DOHH2 (cell line): ENCODE data around the gene NSUN5.

ENCODE experiments used
- EZH2phosphoT487 ChIP-seq: fragments of 200-600 bp; sonication (generic); IDR thresholded peaks from 2 replicates; pipeline ENCODE4 v1.6.1; 2017; ENCODE audit warnings: borderline replicate concordance, mild to moderate bottlenecking, antibody characterized with exemption, low read length, moderate library complexity, mixed read lengths
- TF ChIP-seq, protein P1 (sequence below): fragments of 200-600 bp; sonication (generic); IDR thresholded peaks from one replicate; pipeline ENCODE4 v1.5.1; 2014; ENCODE audit warnings: antibody characterized with exemption, mild to moderate bottlenecking, low read depth, low read length; ENCODE audit not compliant: poor library complexity, severe bottlenecking

DNA sequence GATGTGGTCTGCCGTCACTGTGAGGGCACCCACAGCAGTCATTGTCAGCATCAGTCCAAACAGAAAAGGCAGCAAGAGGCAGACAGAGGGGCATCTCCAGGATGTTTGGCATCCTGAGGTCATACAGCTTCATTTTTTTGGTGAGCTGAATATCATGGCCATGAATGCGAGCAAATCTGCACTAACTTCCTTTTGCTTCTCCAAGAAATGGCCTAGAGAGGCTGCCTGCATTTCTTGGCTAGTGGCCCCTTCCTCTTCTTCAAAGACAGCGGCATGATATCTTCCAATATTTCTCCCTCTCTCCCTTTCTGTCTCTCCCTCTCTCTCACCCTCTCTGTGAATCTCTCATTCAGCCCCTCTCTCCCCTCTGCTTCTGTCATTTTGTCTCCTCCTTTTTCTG is 44.2 kb upstream of the NSUN5 start:
- TF ChIP-seq EZH2phosphoT487: no peak
- TF ChIP-seq, protein P1, sequence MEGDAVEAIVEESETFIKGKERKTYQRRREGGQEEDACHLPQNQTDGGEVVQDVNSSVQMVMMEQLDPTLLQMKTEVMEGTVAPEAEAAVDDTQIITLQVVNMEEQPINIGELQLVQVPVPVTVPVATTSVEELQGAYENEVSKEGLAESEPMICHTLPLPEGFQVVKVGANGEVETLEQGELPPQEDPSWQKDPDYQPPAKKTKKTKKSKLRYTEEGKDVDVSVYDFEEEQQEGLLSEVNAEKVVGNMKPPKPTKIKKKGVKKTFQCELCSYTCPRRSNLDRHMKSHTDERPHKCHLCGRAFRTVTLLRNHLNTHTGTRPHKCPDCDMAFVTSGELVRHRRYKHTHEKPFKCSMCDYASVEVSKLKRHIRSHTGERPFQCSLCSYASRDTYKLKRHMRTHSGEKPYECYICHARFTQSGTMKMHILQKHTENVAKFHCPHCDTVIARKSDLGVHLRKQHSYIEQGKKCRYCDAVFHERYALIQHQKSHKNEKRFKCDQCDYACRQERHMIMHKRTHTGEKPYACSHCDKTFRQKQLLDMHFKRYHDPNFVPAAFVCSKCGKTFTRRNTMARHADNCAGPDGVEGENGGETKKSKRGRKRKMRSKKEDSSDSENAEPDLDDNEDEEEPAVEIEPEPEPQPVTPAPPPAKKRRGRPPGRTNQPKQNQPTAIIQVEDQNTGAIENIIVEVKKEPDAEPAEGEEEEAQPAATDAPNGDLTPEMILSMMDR: no peak
